Measurements from ENCODE around the gene CYP19A1.

- TF ChIP-seq POLR2A (IDR thresholded peaks at IDR 0.05; ENCODE audit: low read length) (no peak), GATA1 (IDR thresholded peaks at IDR 0.05; ENCODE audit: low read depth, low read length) (no peak)
Observed at GRCh38 chr15:51170882-51171633, 167.3 kb downstream of the CYP19A1 start.

All from erythroblast (primary cell).